Fibroblast of skin of scalp (primary cell): ENCODE results near the gene CDH8. TPM values are rescaled to one million over a fixed set of nuclear protein-coding genes. Genes with fewer than 3 reads are reported as not detected.

ENCODE experiments used
- DNase-seq: peaks from one replicate; pipeline ENCODE4 v3.0.0-alpha.2; 2013
- polyA plus RNA-seq, 2 experiments: library from polyadenylated mRNA; unstranded; fragments of 120-200 nt; gene quantifications; one replicate each; pipeline ENCODE4 v1.2.1, GENCODE V29; 2013; ENCODE audit not compliant: insufficient read length in 2 of 2

Gene CDH8, protein sequence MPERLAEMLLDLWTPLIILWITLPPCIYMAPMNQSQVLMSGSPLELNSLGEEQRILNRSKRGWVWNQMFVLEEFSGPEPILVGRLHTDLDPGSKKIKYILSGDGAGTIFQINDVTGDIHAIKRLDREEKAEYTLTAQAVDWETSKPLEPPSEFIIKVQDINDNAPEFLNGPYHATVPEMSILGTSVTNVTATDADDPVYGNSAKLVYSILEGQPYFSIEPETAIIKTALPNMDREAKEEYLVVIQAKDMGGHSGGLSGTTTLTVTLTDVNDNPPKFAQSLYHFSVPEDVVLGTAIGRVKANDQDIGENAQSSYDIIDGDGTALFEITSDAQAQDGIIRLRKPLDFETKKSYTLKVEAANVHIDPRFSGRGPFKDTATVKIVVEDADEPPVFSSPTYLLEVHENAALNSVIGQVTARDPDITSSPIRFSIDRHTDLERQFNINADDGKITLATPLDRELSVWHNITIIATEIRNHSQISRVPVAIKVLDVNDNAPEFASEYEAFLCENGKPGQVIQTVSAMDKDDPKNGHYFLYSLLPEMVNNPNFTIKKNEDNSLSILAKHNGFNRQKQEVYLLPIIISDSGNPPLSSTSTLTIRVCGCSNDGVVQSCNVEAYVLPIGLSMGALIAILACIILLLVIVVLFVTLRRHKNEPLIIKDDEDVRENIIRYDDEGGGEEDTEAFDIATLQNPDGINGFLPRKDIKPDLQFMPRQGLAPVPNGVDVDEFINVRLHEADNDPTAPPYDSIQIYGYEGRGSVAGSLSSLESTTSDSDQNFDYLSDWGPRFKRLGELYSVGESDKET
- polyA plus RNA-seq (2013, experiment 1 of 2; ENCODE audit: insufficient read length) = 14.3 TPM
- 15.1 TPM for polyA plus RNA-seq (2013, experiment 2 of 2; ENCODE audit: insufficient read length)

DNA sequence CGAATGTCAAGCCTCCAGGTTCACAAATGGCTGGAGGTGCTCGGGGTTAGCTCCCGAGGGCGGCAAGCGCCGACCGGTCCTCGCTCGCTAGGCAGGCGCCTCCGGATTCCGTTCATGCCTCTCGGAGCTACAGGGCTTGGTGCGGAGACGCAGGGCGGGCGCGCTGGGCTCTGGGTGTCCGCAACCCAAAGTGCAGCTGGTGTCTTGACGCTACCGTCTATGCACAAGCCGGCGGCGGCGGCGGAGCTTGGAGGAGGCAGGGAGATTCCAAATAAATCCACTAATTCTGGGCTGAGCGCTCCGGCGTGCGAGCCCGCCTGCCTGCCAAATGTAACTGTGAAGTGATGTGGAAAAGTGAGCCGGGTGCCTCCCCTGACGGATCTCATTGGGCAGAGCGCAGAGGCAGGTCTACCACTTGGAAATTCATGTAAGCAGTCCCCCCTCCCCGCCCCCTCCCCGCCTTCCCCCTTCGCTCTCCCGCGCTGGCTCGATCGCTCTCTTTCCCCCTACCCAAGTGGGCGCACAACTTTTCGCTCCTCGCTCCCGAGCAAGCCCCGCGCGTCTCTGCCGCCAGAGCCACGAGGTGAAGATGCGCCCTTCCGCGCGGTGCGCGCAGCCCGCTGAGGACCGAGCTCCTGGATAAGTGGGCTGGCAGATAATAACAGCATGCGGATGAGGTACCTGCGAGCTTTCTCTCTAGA is at the start of gene CDH8:
CDH8 (minus strand) TSS at position 338 of the 701 bp plus-strand sequence. CDS start 15,035 bp downstream, outside the sequence.
- DNase-seq = peak; percentile 57

DNA sequence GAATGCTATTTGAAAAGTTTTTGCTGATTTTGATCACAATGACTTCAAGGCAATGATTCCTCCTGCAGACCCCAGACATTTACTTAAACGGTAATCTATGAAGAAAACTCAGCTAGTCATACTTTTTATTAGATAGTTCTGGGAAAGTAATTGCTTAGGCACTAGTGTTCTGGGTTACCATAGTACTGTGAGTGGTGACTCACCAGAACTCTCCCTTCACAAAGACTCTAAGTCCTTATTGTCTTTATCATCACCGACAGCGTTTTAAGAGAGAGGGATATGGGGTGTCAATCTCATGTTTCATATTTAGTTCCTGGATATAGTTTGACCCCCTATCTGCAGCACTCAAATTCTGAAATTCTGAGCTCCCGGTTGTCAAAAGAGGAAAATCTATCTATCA is 43.0 kb upstream of the CDH8 start:
- peak; percentile 8 for DNase-seq

DNA sequence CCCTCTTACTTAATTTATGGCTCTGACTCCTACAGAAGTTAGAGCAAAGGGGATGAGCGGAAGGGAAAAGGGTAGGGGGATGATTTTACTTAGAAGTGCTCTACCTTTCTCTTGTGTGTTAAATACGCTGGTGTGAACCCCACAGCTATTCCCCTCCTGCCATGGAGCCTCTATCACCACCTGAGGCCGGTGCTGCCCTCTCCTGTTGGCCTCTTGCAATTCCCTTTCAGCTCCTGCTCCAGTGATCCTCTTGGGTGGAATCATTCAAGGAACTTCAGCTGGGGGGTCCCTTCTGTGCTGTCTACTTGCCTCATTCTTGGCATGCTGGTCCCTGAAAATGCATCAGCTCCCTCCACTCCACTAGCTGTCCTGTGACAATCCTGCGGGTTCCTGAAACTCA is 41.8 kb upstream of the CDH8 start:
- DNase-seq = peak; percentile 15

DNA sequence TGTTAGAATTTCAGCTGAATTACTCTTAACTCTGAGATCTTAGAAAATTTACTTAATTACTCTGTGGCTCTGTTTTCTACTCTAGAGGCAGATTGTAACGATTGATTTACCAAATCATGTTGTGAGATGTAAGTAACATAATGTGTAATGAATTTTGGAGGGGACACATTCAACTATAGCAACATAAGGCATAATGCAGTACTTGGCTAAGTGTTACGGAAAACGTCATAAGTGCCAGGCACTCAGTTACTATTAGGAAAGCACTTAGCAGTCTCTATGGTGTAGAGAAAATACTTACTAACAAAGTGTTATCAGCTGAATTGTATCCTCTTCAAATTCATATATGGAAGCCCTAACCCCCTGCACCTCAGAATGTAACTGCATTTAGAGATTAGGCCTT is 40.6 kb upstream of the CDH8 start:
- no peak for DNase-seq

DNA sequence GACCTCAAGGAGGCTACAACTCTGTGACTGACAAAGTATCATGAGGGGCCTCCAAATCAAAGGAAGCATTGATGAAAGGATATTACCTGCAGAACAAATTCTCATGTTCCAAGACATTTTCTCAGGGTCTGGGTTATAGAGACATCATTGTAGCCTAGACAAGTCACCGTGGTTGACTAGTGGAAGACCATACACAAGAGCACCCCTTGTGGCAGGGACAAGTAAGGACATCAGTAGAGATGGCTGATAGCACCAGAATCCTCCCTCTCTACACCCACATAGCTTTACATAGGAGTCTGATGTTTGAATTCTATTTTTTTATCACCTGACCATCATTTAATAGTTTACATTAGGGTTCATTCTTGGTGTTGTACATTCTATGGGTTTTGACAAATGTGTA is 32.5 kb upstream of the CDH8 start:
- peak; percentile 1 for DNase-seq

DNA sequence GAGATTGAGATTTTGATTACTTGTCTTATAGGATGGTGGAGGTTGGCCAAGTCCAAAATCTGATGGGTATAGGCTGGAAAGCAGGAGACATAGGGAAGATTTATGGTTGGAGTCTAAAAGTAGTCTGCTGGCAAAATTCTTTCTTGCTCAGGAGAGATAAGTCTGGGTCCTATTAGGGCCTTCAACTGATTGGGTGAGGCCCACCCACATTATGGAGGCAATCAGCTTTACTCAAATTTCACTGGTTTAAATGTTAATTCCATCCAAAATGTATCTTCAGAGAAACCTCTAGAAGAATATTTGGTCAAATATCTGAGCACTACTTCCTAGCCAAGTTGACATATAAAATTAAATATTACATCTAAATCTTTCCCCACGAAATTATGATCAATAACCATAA is 31.7 kb upstream of the CDH8 start:
- no peak for DNase-seq

DNA sequence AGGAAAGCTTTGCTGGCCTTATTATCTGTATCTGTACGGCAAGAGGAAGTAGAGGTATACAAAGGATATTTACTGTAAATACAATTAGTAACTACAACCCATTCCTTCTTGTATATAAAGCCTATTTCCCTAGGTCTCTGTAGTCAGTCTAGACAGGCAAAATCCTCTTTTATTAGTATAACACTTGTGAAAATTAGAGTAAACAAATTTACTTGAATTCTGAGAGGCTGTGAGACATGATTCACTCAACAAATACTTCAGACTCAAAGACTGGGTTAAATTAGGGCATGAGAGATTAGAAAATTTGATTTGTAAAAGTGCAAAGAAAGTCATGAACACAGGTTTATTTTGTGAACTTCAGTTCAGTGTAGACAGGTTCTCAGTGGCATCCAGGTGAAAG is 30.9 kb upstream of the CDH8 start:
- DNase-seq = no peak

DNA sequence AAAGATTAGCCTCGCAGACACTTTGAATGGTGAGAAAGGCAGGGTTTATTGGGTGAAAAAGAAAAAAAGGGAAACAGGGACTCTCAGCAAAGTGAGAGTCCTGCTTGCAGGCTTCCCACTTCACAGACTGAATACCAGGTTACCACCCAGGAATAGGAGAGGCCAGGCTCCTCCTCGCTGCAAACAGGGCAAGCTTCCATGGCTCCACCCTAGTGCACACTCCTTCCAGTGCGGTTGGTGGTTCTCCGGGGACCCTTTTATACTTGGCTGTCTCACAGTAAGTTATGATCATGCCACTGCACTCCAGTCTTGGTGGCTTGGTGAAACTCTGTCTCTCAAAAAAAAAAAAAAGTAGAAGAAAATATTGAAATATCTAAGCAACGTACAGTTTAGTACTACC is 30.5 kb upstream of the CDH8 start:
- DNase-seq = no peak

DNA sequence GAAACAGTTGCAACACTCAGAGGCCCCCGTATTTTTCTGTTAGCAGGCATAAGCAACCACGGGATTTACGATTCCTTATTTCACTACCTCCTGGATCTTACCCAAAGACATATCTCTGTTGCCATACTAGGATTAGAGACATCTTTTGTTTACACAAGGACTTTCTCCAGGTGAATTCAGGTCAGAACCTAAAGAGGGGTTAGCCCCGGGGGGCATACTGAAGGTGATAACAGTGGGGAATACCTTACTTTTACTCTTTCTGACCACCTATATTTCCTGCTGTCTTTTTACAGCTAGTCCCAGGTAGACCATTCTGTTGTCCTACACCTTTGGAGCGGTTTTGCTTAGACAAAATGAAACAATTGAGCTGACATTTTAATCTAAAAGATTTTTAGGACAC is 27.9 kb upstream of the CDH8 start:
- DNase-seq = no peak

DNA sequence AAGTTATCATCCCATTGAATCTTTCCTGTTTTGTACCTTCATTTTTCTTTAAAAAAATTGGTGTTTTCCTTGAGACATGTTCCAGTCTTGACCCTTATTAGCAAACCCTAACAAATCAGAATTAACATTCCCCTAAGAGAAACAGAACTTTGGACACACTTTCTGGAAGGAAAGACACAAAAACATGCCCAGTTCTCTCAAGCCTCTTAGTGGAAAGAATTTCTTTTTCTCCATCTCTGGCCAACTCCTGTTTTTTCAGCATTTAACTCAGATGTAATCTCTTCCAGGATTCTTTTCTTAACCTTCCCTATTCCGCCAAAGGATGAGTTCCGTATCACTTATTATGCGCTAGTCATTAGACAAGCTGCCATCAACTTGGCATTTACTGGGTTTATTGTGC is 23.9 kb upstream of the CDH8 start:
- no peak for DNase-seq

DNA sequence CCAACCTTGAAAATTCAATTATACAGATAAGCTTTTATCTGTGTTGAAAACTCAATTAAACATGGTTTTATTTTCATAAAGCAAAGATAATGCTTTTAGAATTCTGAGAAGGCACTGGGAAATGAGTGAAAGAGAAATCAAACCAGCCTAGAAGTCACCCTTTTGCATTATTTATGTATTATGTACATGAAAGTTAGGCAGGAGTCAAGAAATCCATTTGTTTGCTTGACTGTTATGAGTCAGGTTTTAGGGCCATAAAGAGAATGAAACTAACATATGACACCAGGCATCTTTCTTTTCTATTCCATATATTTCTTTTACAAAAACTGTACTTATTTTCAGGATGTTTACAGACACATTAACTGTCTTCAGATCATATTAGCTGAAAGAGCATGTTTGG is 23.3 kb upstream of the CDH8 start:
- DNase-seq = no peak

DNA sequence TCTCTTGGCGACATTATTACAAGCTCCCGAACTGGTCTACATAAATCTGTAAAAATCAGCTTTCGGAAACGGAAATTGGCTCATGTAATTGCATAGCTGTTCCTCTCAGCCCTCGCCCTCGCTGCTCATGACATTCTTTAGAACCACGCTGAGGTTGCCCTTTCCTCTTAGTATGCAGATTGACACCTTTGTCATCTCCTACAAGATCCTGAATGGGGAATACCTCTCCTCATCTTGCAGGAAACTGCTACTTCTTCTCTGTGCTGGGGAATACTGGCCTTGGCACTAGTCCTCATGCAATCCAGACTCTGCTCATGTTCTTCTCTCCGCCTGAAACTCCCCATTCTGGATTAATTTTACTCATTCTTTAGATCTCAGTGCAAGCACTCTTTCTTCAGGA is 22.2 kb upstream of the CDH8 start:
- DNase-seq = no peak

DNA sequence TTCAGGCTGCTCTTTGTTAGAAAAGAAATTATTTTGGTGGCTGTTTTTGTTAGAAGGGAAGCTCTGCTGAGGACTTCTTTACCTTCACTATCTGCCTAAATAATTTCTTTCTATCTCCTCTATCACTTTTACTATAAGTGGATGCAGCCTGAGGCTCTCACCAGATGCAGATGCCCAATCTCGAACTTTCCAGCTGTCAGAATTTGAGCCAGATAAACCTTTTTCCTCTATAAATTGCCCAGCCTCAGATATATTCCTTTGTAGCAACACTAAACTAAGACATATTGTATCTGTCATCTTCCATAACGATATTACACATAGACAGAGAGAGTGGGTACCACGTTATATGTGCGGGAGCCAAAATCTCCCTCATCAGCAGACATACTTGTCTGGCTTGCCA is 15.7 kb upstream of the CDH8 start:
- no peak for DNase-seq

DNA sequence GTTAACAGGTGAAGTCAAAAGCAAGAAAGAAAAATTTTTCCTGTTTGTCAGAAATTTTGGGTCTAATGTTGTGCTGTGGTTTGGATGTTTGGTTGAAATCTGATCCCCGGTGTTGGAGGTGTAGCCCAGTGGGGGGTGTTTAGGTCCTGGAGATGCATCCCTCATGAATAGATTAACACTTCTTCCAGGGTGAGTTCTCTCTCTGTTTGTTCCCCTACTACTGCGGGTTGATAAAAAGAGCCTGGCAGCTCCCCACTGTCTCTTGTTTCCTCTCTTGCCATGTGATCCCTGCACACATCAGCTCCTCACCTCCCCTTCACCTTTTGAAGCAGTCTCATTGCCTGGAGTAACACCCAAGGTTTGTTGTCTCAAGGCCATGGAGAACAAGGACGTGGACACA is 14.6 kb upstream of the CDH8 start:
- no peak for DNase-seq

DNA sequence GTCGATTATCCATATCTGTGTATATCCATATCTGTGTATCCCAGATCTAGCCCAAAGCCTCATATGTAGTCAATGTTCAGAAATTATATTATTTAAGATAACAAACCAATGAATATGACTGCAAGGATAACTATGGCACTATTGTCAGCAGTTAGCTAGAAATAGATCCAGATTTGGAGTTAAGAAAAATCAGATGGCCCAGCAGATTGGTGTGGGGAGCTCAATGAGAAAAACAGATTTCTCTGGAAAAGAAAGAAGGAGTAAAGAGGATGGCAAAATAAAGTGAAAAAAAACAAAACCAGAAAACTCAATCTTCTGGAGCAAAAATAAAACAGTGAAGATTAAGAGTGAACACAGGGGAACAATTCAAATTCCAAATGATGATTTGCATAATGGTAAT is 10.6 kb upstream of the CDH8 start:
- no peak for DNase-seq

DNA sequence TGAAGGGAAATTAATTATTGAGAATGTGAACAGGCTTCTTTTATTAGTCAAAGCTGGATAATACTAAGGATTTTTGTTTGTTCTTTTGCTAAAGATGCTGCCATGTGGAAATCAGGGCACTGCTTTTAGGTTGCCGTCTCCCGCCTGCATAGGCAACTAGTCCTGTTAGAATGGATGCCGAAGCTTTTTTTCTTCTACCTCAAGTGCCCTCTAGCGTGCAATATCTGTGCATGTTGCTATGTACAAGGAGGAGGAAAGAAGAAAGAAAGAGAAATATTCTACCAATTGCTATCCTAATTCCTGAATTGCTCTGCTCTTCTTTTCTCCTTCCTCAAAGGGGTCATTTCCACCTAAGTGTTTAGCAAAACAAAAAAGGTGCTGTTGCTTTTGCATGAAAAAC is 5.2 kb upstream of the CDH8 start:
- peak; percentile 68 for DNase-seq

DNA sequence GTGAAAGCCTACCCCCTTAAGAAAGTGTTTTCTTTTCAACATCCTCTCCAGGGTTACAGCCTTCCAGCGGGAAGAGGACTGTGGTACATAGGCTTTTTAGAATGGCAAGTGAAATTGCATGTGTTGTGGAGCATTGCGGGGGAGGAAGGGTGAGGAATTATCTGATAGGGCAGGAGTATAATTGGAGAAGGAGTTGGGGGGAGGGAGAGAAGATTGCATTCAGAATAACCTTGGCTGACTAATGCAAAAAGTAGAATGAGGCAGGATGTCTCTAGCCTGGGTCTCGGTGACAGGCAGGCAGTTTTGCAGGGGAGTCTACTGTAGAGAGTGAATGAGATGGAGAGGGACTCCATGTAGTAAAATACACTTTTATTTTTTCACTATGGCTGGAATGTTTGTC is 2.4 kb upstream of the CDH8 start:
- no peak for DNase-seq

DNA sequence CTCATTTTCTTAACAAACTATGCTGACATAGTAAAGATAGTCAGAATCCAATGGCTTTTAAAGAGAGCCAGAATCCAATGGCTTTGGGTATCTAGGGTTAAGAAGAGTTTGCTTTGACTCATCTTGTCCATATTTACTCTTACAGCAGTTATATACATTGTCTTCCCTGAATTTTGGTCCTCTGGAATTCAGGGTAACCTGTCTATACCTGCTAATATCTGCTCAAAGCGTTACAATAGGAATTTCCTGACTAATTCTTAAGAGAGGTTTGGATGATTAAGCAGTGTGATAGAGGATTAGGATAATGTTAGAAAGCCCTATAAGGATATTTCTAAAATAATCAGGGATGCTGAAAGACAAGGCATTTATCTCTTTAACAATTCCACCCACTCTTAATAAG is 2.0 kb upstream of the CDH8 start:
- no peak for DNase-seq

DNA sequence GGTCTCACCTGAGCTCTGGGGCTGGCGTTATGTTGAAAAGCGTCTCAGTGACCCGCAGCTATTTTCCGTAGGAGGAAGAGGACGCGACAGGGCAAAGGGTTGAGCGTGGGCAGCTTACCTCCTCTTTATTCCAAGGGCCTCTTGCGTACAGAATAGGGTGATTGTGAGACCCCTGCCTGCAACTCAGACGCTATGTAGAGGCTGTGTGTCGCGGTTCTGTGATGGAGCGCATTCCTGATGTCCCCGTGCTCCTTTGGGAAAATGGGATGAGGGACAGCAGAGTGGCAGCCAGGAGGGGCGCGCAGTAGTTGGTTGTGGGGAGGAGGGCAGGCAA is 531 bp upstream of the CDH8 start:
- DNase-seq = no peak

DNA sequence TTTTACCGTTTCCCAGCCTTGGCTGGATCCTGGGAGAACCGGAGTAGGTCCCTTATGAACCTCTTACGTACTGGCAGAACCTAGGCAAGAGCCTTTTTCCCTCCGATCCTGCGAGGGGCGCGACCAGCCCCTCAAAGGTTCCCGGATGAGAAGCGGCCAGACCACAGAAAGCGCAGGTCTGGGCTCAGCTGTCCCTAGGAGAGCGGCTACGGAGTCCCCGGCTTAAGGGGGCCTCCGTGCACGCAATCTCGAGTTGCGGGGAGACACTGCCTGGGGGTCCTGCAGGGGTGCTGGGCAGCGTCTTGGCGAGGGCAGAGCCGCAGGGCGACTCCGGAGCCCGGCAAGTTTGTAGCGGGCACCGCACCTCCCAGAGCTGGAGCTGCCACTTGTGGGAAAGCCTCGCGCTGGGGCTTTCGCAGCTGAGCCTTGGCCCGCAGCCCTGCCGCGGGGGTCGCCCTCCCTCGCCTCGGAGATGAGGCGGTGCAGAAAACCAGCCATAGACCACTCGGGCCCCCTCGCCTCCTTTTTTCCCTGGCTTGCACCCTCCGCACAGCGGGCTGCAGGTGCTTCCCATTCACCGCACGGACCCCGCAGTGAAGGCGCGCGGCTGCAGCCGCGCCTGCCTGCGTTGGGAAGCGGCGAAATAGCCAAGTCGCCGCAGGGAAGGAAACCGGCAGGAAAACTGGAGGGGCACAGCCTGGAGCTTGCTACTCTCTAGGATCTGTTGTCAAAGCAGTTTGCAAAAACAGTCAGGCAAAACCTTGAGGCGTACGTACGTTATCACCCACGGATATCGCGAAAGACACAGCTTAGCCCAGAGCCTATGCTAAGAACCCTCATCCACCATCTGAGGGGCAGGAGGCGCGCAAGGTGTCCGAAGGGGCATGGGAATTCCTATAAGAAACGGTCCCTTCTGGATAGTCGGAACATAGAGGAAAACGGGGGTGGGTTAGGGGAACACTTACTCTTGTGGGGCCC is 834 bp downstream of the CDH8 start:
- DNase-seq = peak; percentile 68

DNA sequence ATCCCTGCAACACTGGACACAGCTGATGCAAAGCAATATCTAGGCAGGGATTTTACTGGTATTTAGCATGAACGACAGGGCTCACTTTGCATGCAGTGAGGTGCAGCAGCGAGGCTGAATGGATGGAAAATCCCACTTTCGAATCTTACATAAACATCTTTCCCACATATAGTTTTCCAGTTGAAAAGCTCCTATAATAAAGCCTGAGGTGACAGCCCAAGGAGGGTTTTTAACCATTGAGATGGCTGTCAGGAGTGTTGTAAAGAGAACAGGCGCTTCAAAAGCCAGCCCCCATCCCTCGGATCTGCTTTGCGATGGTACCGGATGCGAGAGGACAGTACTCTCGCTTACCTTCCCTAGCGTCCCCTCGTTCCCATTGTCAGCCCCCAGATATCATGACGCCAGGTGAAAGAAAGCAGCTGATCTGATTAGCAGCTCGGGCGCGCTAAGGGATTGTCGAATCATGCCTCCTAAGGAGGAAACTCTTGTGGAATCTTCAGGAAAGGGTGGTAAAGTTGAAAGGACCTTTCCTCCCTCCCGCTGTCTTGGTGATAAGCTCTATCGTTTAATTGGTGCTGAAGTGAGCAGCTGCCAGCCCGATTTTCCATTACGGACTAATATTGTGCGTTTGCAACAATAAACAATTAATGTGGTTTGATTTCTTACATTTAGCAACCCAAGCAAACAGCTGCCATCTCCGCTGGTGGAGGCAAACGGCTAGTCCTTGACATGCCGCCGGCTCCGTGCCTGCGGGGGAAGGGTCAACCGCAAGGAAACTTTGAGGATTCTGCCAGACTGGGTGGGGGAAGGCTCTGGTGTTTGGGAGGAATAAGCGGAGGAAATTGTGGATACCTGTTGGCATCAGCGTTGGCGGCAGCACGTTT is 1.8 kb downstream of the CDH8 start:
- no peak for DNase-seq
